Ovary (tissue), 3 donors: ENCODE results near the gene ZNF660.

Source experiments
- EP300 ChIP-seq: sonication (generic); formaldehyde crosslinking; IDR thresholded peaks from one replicate; pipeline ENCODE4 v1.6.1; 2017; ENCODE audit warnings: antibody characterized with exemption
- POLR2A ChIP-seq: fragments of 450-650 bp; IDR thresholded peaks from one replicate; pipeline ENCODE4 v1.6.1; 2017; ENCODE audit warnings: antibody characterized with exemption, mild to moderate bottlenecking, moderate library complexity
- TF ChIP-seq, protein P1 (sequence below), 3 donors: fragments of 450-650 bp in 2 of 3; fragments of 200-600 bp in 1 of 3; IDR thresholded peaks; one replicate each; pipeline versions ENCODE4 v1.5.1 to v1.8.0; 2016 to 2022; ENCODE audit warnings: antibody characterized with exemption in 3 of 3, mild to moderate bottlenecking in 1 of 3
- donor health status: DM: no; HTN: no; CAD: no.

DNA sequence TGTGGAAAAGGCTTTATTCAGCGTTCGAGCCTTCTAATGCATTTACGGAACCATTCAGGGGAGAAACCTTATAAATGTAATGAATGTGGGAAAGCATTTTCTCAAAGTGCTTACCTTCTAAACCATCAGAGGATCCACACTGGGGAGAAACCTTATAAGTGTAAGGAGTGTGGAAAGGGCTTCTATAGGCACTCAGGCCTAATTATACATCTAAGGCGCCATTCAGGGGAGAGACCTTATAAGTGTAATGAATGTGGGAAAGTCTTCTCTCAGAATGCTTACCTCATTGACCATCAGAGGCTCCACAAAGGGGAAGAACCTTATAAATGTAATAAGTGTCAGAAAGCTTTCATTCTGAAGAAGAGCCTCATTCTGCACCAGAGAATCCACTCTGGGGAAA lies 57.6 kb downstream of the ZNF660 start:
- TF ChIP-seq EP300 (no peak), POLR2A (no peak)
- TF ChIP-seq, protein P1, sequence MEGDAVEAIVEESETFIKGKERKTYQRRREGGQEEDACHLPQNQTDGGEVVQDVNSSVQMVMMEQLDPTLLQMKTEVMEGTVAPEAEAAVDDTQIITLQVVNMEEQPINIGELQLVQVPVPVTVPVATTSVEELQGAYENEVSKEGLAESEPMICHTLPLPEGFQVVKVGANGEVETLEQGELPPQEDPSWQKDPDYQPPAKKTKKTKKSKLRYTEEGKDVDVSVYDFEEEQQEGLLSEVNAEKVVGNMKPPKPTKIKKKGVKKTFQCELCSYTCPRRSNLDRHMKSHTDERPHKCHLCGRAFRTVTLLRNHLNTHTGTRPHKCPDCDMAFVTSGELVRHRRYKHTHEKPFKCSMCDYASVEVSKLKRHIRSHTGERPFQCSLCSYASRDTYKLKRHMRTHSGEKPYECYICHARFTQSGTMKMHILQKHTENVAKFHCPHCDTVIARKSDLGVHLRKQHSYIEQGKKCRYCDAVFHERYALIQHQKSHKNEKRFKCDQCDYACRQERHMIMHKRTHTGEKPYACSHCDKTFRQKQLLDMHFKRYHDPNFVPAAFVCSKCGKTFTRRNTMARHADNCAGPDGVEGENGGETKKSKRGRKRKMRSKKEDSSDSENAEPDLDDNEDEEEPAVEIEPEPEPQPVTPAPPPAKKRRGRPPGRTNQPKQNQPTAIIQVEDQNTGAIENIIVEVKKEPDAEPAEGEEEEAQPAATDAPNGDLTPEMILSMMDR (IDR thresholded peaks at IDR 0.05) = no peak
